ENCODE data around the gene MDP1.

MDP1 gene

GRCh38 chr14:24215495-24216344, at the start of gene MDP1:
Gene MDP1 (minus strand): TSS chr14:24216066. CDS start chr14:24215955, 111 bp downstream.
- peak; percentile 91 for DNase-seq

GRCh38 chr14:24264298-24264697, 48.4 kb upstream of the MDP1 start:
- DNase-seq, result no peak

GRCh38 chr14:24263848-24264247, 48.0 kb upstream of the MDP1 start:
- no peak for DNase-seq

GRCh38 chr14:24262821-24263733, 47.2 kb upstream of the MDP1 start, which contains the start of gene TGM1:
Gene TGM1 (minus strand): TSS chr14:24263177. CDS start chr14:24262352, 825 bp downstream.
- no peak for DNase-seq

GRCh38 chr14:24261969-24262327, 46.1 kb upstream of the MDP1 start:
- no peak for DNase-seq

- no peak for DNase-seq
Observed at GRCh38 chr14:24261256-24261968, 45.5 kb upstream of the MDP1 start.

GRCh38 chr14:24260780-24261157, 44.9 kb upstream of the MDP1 start:
- DNase-seq, result no peak

GRCh38 chr14:24260026-24260779, 44.3 kb upstream of the MDP1 start:
- DNase-seq, result no peak

- DNase-seq, result peak; percentile 62
Observed at GRCh38 chr14:24259282-24260025, 43.6 kb upstream of the MDP1 start.

- DNase-seq, result no peak
Observed at GRCh38 chr14:24258548-24259265, 42.8 kb upstream of the MDP1 start.

GRCh38 chr14:24258119-24258518, 42.3 kb upstream of the MDP1 start:
- DNase-seq, result no peak

GRCh38 chr14:24256960-24257359, 41.1 kb upstream of the MDP1 start:
- no peak for DNase-seq

GRCh38 chr14:24255931-24256711, 40.3 kb upstream of the MDP1 start:
- no peak for DNase-seq

GRCh38 chr14:24255438-24255837, 39.6 kb upstream of the MDP1 start:
- no peak for DNase-seq

- no peak for DNase-seq
Observed at GRCh38 chr14:24254630-24255392, 38.9 kb upstream of the MDP1 start.

GRCh38 chr14:24253936-24254335, 38.1 kb upstream of the MDP1 start:
- DNase-seq, result no peak

- no peak for DNase-seq
Observed at GRCh38 chr14:24252289-24253124, 36.6 kb upstream of the MDP1 start.

GRCh38 chr14:24251880-24252288, 36.0 kb upstream of the MDP1 start:
- DNase-seq, result no peak

Measured in femur (tissue), 1 donor.